ENCODE data around the gene TP63.
A peak's percentile ranks its signal among the peaks of the same experiment; 100 is the strongest.
"Not testable (repeated sequence)": the region's sequence is repeated elsewhere in the genome, so short reads cannot be mapped to it uniquely, and the experiment has no call there.

The TP63 gene

GRCh38 chr3:189727898-189728297 lies 96.7 kb downstream of the TP63 start:
- DNase-seq: no peak

DNA sequence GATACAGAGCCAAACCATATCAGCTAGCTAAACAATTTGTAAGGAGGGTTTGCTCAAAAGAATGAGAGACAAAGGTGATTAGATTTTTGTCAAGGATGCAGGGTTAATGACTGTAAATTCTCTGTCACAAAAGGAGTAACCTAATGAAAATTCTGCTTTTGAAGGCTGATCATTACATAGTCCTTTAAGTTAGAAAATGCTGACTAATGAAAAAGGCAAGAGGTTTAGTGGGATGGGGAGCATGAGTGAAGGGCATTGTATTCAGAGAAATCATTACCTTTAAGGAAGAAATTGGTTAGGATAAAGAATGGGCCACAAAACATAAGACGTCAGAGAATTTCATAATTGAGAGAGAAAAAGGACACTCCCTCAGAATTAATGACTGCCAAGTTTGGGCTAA lies 97.7 kb downstream of the TP63 start:
- DNase-seq: no peak

DNA sequence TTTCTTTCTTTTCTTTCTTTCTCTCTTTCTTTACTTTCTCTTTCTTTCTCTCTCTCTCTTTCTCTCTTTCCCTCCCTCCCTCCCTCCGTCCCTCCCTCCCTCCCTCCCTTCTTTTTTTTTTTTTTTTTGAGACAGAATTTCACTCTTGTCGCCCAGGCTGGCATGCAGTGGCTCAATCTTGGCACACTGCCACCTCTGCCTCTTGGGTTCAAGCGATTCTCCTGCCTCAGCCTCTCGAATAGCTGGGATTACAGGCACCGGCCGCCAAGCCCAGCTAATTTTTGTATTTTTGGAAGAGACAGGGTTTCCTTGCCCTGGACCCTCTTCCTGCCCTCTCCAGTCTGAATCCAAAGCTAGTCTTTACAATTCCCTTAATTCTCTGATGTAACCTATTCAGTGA lies 102.9 kb downstream of the TP63 start:
- no peak for DNase-seq

- DNase-seq: no peak
These were observed 104.7 kb downstream of the TP63 start for GRCh38 chr3:189735913-189736312.

GRCh38 chr3:189737071-189737470 lies 105.9 kb downstream of the TP63 start:
- DNase-seq: no peak

DNA sequence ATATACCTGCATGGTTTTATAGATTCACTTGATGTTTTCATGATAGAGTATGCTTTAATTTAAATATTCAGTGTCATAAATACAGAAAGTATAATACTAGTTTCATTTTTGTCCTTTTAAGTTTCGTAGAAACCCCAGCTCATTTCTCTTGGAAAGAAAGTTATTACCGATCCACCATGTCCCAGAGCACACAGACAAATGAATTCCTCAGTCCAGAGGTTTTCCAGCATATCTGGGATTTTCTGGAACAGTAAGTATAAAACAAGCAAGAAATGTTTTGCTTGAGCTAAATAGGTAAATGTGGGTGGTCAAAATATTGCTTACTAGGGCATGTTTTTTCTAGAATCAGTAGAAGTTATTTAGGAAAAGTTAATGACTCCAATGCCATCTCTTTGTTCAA lies 106.4 kb downstream of the TP63 start:
- DNase-seq: no peak

GRCh38 chr3:189739378-189739777 lies 108.2 kb downstream of the TP63 start:
- no peak for DNase-seq

GRCh38 chr3:189740156-189740555 lies 109.0 kb downstream of the TP63 start:
- DNase-seq: no peak

GRCh38 chr3:189744235-189744634 lies 113.0 kb downstream of the TP63 start:
- DNase-seq: no peak

DNA sequence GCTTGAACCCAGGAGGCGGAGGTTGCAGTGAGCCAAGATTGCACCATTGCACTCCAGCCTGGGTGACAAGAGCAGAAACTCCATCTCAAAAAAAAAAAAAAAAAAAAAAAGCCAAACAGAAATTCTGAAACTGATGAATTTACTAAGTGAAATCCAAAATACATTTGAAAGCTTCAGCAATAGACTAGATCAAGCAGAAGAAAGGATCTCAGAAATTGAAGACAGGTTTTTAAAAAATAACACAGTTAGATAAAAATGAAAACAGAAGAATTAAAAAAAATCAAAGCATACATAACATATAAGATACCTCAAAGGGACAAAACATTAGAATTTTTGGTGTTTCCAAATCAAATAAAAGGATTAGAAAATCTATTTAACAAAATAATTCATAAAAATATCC lies 114.4 kb downstream of the TP63 start:
- DNase-seq: no peak

DNA sequence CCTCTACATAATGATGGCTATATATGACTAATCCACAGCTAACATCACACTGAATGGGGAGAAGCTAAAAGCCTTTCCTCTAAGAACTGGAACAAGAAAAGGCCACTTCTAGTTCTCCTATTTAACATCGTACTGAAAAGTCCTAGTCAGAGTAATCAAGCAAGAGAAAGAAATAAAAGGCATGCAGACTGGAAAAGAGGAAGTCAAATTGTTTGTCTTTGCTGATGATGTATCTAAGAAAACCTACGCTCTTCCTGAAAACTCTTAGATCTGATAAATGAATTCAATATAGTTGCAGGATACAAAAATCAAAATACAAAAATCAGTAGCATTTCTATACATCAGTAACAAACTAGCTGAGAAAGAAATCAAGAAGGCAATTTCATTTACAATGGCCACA lies 116.9 kb downstream of the TP63 start:
- DNase-seq: no peak

DNA sequence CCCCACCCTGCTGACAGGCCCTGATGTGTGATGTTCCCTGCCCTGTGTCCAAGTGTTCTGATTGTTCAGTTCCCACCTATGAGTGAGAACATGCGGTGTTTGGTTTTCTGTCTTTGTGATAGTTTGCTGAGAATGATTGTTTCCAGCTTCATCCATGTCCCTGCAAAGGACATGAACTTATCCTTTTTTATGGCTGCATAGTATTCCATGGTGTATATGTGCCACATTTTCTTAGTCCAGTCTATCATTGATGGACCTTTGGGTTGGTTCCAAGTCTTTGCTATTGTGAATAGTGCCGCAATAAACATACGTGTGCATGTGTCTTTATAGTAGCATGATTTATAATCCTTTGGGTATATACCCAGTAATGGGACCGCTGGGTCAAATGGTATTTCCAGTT lies 119.8 kb downstream of the TP63 start:
- not testable (repeated sequence) for DNase-seq

GRCh38 chr3:189754356-189754755 lies 123.2 kb downstream of the TP63 start:
- DNase-seq: no peak

GRCh38 chr3:189756582-189757078 lies 125.4 kb downstream of the TP63 start:
- DNase-seq: peak in 1 of 2 experiments; percentile 15

DNA sequence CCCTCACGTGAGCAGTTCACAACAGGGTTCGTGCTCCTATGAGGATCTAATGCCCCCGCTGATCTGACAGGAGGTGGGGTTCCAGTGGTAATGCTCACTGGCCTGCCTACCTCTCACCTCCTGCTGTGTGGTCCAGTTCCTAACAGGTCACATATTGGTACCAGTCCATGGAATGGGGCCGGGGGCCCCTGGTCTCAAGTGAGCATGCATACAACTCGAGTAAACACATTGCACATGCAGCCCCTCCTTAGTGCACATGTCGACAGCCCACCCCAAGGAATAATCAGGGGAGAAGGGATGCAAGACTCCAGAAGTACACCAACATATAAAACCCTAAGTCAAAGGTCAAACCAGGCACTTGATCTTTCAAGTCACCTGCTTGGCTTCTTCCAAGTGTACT lies 127.0 kb downstream of the TP63 start:
- no peak for DNase-seq

GRCh38 chr3:189766416-189766815 lies 135.2 kb downstream of the TP63 start:
- no peak for DNase-seq

- DNase-seq: no peak
These were observed 140.8 kb downstream of the TP63 start for GRCh38 chr3:189771842-189772450.

DNA sequence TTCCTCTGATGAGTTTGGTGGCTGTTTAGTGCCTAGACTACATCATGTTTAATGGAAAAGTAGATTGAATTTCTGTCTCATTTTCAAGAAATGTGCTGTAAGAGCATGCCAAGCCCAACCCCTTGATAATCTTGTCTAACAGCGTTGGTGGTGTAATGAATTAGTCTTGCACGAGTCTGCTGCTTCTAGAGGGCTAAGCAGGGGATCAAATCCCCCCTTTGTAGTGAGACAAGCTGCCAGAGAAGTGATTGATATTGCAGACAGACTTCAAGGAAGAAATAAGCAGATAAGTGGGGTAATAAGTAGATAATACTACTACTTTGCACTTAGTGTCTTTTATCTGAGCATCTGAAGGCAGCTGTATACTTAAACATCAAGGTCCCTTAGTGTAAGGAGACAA lies 141.4 kb downstream of the TP63 start:
- DNase-seq: no peak

DNA sequence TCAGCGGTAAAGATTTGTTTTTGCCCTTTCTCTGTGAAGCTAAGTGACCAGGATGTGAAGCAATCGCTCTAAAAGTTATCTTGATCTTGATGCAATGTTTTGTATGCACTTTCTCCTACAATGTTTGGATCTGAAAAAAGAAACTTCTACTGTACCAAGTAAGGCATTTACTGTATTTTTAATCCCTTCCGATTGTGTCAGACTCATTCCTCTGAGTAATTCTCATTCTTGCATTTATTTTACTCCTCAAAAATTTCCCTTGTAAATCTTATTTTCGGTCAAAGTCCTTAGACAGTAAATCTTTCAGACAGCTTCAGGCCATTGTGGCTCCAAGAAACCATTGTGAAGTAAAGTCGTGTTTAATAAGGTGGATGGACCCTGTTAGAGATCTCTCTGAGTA lies 141.9 kb downstream of the TP63 start:
- no peak for DNase-seq

- no peak for DNase-seq
These were observed 145.1 kb downstream of the TP63 start for GRCh38 chr3:189776149-189776824.

- DNase-seq: no peak
These were observed 147.3 kb downstream of the TP63 start for GRCh38 chr3:189778340-189778950.

DNA sequence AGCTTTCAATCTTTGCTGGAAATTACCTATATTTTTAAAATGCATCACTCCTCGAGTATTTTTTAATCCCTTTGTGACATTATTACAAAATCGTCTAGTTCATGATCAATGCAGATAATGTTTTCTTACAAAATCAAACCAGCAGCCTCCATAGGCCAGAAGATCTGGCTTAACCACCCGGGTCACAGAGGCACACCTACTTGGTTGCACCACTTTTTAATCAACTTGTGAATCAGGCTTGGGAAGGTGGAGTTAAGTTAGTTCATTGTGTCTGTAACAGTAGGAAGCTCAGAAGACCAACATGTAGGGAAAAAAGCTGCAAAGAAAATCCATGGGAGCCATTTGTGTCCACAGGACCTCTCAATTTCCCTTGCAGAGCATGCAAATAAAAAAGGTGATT lies 148.0 kb downstream of the TP63 start:
- DNase-seq: no peak

- no peak for DNase-seq
These were observed 149.5 kb downstream of the TP63 start for GRCh38 chr3:189780546-189781270.

GRCh38 chr3:189781415-189781814 lies 150.2 kb downstream of the TP63 start:
- no peak for DNase-seq

Data from SW 1271 (cell line).